ENCODE results near the gene PUS1. TPM values are rescaled to one million over a fixed set of nuclear protein-coding genes. Genes with fewer than 3 reads are reported as not detected.

Gene PUS1
- total and polyA plus RNA-seq, 9 of the 15 experiments (the other 6 are each of a cell fraction or from before 2014, with no cell fraction given): 1.9 to 90.8 (median 30.0) TPM

DNA sequence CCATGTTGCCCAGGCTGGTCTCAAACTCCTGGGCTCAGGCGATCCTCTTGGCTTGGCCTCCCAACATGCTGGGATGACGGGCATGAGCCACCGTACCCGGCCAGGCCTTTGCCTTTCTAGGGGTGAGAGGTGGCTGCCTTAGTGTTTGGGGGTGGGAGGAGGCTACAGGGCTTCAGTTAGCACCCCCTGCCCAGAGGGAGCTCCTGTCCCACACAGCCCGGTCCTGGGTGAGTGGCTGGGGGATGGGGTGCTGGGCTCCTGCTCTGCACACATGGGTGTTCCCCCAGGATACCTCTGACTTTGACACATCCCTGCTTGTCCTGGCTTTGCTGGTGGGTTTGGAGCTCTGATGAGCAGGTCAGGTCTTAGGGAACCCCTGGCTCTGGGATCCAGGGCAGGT, 24.7 kb upstream of the PUS1 start (continued):
- TF ChIP-seq, protein P1, sequence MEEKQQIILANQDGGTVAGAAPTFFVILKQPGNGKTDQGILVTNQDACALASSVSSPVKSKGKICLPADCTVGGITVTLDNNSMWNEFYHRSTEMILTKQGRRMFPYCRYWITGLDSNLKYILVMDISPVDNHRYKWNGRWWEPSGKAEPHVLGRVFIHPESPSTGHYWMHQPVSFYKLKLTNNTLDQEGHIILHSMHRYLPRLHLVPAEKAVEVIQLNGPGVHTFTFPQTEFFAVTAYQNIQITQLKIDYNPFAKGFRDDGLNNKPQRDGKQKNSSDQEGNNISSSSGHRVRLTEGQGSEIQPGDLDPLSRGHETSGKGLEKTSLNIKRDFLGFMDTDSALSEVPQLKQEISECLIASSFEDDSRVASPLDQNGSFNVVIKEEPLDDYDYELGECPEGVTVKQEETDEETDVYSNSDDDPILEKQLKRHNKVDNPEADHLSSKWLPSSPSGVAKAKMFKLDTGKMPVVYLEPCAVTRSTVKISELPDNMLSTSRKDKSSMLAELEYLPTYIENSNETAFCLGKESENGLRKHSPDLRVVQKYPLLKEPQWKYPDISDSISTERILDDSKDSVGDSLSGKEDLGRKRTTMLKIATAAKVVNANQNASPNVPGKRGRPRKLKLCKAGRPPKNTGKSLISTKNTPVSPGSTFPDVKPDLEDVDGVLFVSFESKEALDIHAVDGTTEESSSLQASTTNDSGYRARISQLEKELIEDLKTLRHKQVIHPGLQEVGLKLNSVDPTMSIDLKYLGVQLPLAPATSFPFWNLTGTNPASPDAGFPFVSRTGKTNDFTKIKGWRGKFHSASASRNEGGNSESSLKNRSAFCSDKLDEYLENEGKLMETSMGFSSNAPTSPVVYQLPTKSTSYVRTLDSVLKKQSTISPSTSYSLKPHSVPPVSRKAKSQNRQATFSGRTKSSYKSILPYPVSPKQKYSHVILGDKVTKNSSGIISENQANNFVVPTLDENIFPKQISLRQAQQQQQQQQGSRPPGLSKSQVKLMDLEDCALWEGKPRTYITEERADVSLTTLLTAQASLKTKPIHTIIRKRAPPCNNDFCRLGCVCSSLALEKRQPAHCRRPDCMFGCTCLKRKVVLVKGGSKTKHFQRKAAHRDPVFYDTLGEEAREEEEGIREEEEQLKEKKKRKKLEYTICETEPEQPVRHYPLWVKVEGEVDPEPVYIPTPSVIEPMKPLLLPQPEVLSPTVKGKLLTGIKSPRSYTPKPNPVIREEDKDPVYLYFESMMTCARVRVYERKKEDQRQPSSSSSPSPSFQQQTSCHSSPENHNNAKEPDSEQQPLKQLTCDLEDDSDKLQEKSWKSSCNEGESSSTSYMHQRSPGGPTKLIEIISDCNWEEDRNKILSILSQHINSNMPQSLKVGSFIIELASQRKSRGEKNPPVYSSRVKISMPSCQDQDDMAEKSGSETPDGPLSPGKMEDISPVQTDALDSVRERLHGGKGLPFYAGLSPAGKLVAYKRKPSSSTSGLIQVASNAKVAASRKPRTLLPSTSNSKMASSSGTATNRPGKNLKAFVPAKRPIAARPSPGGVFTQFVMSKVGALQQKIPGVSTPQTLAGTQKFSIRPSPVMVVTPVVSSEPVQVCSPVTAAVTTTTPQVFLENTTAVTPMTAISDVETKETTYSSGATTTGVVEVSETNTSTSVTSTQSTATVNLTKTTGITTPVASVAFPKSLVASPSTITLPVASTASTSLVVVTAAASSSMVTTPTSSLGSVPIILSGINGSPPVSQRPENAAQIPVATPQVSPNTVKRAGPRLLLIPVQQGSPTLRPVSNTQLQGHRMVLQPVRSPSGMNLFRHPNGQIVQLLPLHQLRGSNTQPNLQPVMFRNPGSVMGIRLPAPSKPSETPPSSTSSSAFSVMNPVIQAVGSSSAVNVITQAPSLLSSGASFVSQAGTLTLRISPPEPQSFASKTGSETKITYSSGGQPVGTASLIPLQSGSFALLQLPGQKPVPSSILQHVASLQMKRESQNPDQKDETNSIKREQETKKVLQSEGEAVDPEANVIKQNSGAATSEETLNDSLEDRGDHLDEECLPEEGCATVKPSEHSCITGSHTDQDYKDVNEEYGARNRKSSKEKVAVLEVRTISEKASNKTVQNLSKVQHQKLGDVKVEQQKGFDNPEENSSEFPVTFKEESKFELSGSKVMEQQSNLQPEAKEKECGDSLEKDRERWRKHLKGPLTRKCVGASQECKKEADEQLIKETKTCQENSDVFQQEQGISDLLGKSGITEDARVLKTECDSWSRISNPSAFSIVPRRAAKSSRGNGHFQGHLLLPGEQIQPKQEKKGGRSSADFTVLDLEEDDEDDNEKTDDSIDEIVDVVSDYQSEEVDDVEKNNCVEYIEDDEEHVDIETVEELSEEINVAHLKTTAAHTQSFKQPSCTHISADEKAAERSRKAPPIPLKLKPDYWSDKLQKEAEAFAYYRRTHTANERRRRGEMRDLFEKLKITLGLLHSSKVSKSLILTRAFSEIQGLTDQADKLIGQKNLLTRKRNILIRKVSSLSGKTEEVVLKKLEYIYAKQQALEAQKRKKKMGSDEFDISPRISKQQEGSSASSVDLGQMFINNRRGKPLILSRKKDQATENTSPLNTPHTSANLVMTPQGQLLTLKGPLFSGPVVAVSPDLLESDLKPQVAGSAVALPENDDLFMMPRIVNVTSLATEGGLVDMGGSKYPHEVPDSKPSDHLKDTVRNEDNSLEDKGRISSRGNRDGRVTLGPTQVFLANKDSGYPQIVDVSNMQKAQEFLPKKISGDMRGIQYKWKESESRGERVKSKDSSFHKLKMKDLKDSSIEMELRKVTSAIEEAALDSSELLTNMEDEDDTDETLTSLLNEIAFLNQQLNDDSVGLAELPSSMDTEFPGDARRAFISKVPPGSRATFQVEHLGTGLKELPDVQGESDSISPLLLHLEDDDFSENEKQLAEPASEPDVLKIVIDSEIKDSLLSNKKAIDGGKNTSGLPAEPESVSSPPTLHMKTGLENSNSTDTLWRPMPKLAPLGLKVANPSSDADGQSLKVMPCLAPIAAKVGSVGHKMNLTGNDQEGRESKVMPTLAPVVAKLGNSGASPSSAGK (IDR thresholded peaks at IDR 0.05): no peak
- TF ChIP-seq ZFP30 (CRISPR knock-in tag; IDR thresholded peaks at IDR 0.05; ENCODE audit: borderline replicate concordance) (no peak), TAL1 (IDR thresholded peaks at IDR 0.05) (no peak), XRCC3 (IDR thresholded peaks at IDR 0.05) (no peak), ZFX (CRISPR knock-in tag; IDR thresholded peaks at IDR 0.05) (no peak), ZNF583 (CRISPR knock-in tag; IDR thresholded peaks at IDR 0.05) (no peak), MAFF (IDR thresholded peaks at IDR 0.05; ENCODE audit: low read length) (no peak), MCM2 (IDR thresholded peaks at IDR 0.05; ENCODE audit: low read depth) (no peak), SREBF2 (CRISPR knock-in tag; IDR thresholded peaks at IDR 0.05) (no peak), COPS2 (conservative IDR thresholded peaks at IDR 0.05) (no peak), AFF1 (IDR thresholded peaks at IDR 0.05; ENCODE audit: low read depth in 1 of 2, partially characterized antibody in 2 of 2) (no peak), HDAC8 (tag; IDR thresholded peaks at IDR 0.05) (no peak), MTA3 (IDR thresholded peaks at IDR 0.05; ENCODE audit: borderline replicate concordance) (no peak), PHTF2 (CRISPR knock-in tag; IDR thresholded peaks at IDR 0.05) (no peak)
